Kidney (tissue), 14 donors: ENCODE measurements around the gene SLC44A3. TPM values are rescaled to one million over a fixed set of nuclear protein-coding genes. Genes with fewer than 3 reads are reported as not detected.

ENCODE experiments used
- DNase-seq, 5 donors: peaks; one replicate each; pipeline ENCODE4 v3.0.0-alpha.2; 2013 to 2020
- FAIRE-seq: peaks from 2 replicates; lab custom pipeline; 2012; peaks lifted over from hg19 to GRCh38; lab: Jason Lieb, UNC
- H3K27ac ChIP-seq, 2 donors: one replicate each; pipeline ENCODE4 v1.7.0; 2013; ENCODE audit warnings: low read depth in 2 of 2, low read length in 2 of 2, inconsistent platforms in 1 of 2
- H3K27me3 ChIP-seq: one replicate; pipeline ENCODE4 v1.7.1; 2013; ENCODE audit warnings: low read length, inconsistent platforms; ENCODE audit not compliant: control insufficient read depth, insufficient read depth
- H3K36me3 ChIP-seq, 3 donors: one replicate each; pipeline versions ENCODE4 v1.7.0 to v1.7.1; 2013; ENCODE audit warnings: low read length in 3 of 3, control low read depth in 1 of 3, inconsistent platforms in 1 of 3; ENCODE audit not compliant: insufficient read depth in 3 of 3, control insufficient read depth in 2 of 3
- H3K4me1 ChIP-seq, 3 donors: one replicate each; pipeline versions ENCODE4 v1.7.0 to v1.7.1; 2013; ENCODE audit warnings: low read length in 3 of 3, inconsistent platforms in 1 of 3, low read depth in 1 of 3; ENCODE audit not compliant: control insufficient read depth in 2 of 3, insufficient read depth in 2 of 3
- H3K4me3 ChIP-seq, 3 donors: one replicate each; pipeline versions ENCODE4 v1.7.0 to v1.8.1; 2013; ENCODE audit warnings: low read length in 3 of 3, control low read depth in 1 of 3, inconsistent platforms in 1 of 3
- H3K9ac ChIP-seq, 3 donors: one replicate each; pipeline versions ENCODE4 v1.7.0 to v1.7.1; 2013; ENCODE audit warnings: low read length in 3 of 3, control low read depth in 1 of 3, inconsistent platforms in 1 of 3
- H3K9me3 ChIP-seq, 3 donors: one replicate each; pipeline versions ENCODE4 v1.7.0 to v1.7.1; 2013; ENCODE audit warnings: low read length in 3 of 3, control low read depth in 1 of 3, inconsistent platforms in 1 of 3; ENCODE audit not compliant: control insufficient read depth in 2 of 3, insufficient read depth in 1 of 3
- intact Hi-C: fragments of 100-400 bp; cut with DNase I; formaldehyde crosslinking; loops from one replicate; pipeline ENCODE4 v1.11.1; 2022
- polyA plus RNA-seq: library from polyadenylated mRNA; stranded (reverse); fragments of 350-450 nt; fragmentation: Illumina TruSeq; extraction: RNeasy Lipid Tissue Mini Kit (QIAGEN cat#74804); gene quantifications from one replicate; pipeline ENCODE4 v1.2.3, GENCODE V29; 2014; ENCODE audit warnings: low read depth, low replicate concordance; ENCODE audit not compliant: insufficient read depth
- total RNA-seq: library from RNA; stranded (reverse); fragmentation: NEBNext Ultra II Directional; extraction: Animal tissue kit (Norgen Biotek cat#: 25700); gene quantifications from one replicate; pipeline ENCODE4 v1.2.1, GENCODE V29; 2021
- TF ChIP-seq, protein P1 (sequence below): IDR thresholded peaks from 3 replicates; pipeline ENCODE4 v1.5.1; 2012; ENCODE audit warnings: mild to moderate bottlenecking, moderate library complexity, borderline replicate concordance; ENCODE audit not compliant: insufficient read depth; ENCODE audit errors: extremely low read depth
- donor health status: control.
- donor health status: control.
- donor health status: control.
- donor health status: control.
- donor health status: control.
- donor health status: DM: yes; HTN: yes; CAD: no.
- donor health status: Normal renal cell carcinoma (clear cell type).

The SLC44A3 gene
- total and polyA plus RNA-seq, 2 donors from 2014 or later: 35.2 to 49.6 TPM

DNA sequence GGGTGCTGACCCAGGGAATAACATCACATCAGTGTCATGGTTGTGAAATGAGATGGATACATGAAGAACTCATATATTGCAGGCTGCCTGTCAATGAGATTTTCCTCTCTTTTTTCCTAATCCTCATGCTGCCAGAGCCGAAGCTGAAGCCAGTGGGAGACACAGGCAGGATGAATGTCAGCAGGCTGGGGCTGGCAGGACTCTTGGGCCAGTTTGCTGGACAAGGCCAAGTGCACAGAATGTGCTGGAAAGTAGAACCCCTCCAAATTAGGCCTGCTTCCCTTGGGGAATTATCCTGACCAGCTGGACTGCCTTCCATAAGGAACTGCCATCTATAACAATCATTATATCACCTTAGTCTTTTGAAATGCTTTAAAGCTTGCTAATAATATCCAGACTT, 31.4 kb downstream of the SLC44A3 start:
- FAIRE-seq: no peak
- no peaks in the 10 kb centered on the region for H3K27me3 ChIP-seq
- intact Hi-C loops: no loop called here
- H3K4me3 ChIP-seq: no peak overlapping the region
- DNase-seq: no peak
- no peaks in the 10 kb centered on the region for H3K9me3 ChIP-seq
- H3K27ac ChIP-seq: no peak overlapping the region
- TF ChIP-seq, protein P1, sequence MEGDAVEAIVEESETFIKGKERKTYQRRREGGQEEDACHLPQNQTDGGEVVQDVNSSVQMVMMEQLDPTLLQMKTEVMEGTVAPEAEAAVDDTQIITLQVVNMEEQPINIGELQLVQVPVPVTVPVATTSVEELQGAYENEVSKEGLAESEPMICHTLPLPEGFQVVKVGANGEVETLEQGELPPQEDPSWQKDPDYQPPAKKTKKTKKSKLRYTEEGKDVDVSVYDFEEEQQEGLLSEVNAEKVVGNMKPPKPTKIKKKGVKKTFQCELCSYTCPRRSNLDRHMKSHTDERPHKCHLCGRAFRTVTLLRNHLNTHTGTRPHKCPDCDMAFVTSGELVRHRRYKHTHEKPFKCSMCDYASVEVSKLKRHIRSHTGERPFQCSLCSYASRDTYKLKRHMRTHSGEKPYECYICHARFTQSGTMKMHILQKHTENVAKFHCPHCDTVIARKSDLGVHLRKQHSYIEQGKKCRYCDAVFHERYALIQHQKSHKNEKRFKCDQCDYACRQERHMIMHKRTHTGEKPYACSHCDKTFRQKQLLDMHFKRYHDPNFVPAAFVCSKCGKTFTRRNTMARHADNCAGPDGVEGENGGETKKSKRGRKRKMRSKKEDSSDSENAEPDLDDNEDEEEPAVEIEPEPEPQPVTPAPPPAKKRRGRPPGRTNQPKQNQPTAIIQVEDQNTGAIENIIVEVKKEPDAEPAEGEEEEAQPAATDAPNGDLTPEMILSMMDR: no peak
- peaks cover 0 to 24% (median 16%) of the 10 kb centered on the region in 3 donors for H3K4me1 ChIP-seq
- H3K9ac ChIP-seq: no peak overlapping the region
- H3K36me3 ChIP-seq: peaks cover 0 to 5% (median 2%) of the 10 kb centered on the region in 3 donors

- Histone ChIP-seq H3K27me3 (no peaks in the 10 kb centered on the region), H3K9me3 (no peaks in the 10 kb centered on the region), H3K4me3 (no peak overlapping the region), H3K4me1 (peaks cover 0 to 24% (median 16%) of the 10 kb centered on the region in 3 donors), H3K27ac (no peak overlapping the region), H3K36me3 (peaks cover 0 to 5% (median 0%) of the 10 kb centered on the region in 3 donors), H3K9ac (no peak overlapping the region)
- DNase-seq (peak in 1 of 5 donors; percentile 34), FAIRE-seq (no peak)
- TF ChIP-seq, protein P1: peak; percentile 6
- intact Hi-C loops: no loop called here
Measured at GRCh38 chr1:94852788-94853187, 32.6 kb downstream of the SLC44A3 start.

DNA sequence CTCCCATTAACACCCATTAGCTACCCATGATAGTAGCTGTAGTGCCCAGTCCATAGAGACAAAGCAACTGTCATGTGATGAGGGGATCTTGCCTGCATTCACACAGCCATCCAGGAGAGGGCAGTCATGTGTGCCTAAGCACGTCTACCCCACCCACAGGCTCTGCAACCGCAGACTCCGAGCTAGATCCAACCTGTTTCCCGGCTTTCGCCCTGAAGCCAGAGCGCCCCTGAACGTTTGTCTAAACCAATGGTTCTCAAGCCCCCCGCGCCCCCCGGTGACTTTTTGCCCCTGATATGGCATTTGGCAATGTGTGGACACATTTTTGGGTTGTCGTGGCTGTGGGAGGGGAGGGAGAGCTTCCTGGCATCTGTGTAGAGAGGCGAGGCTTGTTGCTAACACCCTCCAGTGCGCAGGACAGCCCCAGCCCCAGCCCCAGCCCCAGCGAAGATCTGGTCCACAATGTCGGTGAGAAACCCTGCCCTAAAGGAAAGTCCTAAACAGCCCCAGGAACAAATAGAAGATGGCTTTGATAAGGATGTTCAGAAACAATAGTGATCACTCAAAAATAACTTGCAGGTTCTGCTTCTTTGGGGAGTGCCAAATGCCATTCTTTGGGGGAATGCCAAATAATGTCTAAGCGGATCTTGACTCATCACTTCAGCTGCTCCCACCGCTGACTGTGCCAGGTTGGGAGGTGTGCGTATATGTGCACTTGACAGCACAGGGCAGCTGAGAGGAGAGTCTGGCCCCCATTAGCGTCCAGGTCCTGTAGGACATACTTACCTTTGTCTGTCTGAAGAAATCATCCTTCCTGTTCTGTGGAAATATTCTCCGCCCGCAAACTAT, 34.5 kb downstream of the SLC44A3 start:
- Histone ChIP-seq H3K4me3 (peak overlapping the region in 2 of 3 donors; percentile 44 to 55), H3K27ac (peak overlapping the region; percentile 60 to 89), H3K4me1 (peaks cover 0 to 24% (median 16%) of the 10 kb centered on the region in 3 donors), H3K9ac (peak overlapping the region in 2 of 3 donors; percentile 41 to 50), H3K36me3 (peaks cover 0 to 5% (median 0%) of the 10 kb centered on the region in 3 donors), H3K9me3 (no peaks in the 10 kb centered on the region), H3K27me3 (no peaks in the 10 kb centered on the region)
- peak; percentile 13 for FAIRE-seq
- intact Hi-C loops: loop anchor here (5.0 kb wide), 1 partner anchor 188 kb away; no protein-coding TSS in a partner anchor
- peak; percentile 86 to 95 (median 92) for DNase-seq
- TF ChIP-seq, protein P1: peak; percentile 99
